Esophagus squamous epithelium (tissue), 5 donors: ENCODE results near the gene GTPBP4. TPM values are rescaled to one million over a fixed set of nuclear protein-coding genes. Genes with fewer than 3 reads are reported as not detected.
A peak's percentile ranks its signal among the peaks of the same experiment; 100 is the strongest.

Experiments used
- DNase-seq: peaks from one replicate; lab custom pipeline; 2025; lab: John Stamatoyannopoulos, UW
- H3K27ac ChIP-seq, 4 donors: fragments of 200-600 bp; sonication (generic); one replicate each; pipeline ENCODE4 v1.5.1; 2016 to 2019; ENCODE audit warnings: mild to moderate bottlenecking in 1 of 4
- H3K27me3 ChIP-seq, 4 donors: fragments of 200-600 bp; sonication (generic); 1 replicate in 3 of 4; 2 replicates in 1 of 4; pipeline versions ENCODE4 v1.5.1 to v1.6.0; 2017 to 2021; ENCODE audit warnings: antibody characterized with exemption in 1 of 4
- H3K36me3 ChIP-seq, 3 donors: fragments of 200-600 bp; sonication (generic); one replicate each; pipeline ENCODE4 v1.5.1; 2016 to 2019
- H3K4me1 ChIP-seq, 3 donors: fragments of 200-600 bp; sonication (generic); one replicate each; pipeline ENCODE4 v1.5.1; 2017 to 2019
- H3K4me3 ChIP-seq, 4 donors: fragments of 200-600 bp; sonication (generic); 1 replicate in 3 of 4; 2 replicates in 1 of 4; pipeline ENCODE4 v1.5.1; 2016 to 2019; ENCODE audit warnings: mild to moderate bottlenecking in 2 of 4, moderate library complexity in 1 of 4
- H3K9me3 ChIP-seq, 3 donors: fragments of 200-600 bp; sonication (generic); one replicate each; pipeline ENCODE4 v1.5.1; 2016 to 2019
- POLR2A ChIP-seq, 4 donors: fragments of 450-650 bp; IDR thresholded peaks; one replicate each; pipeline ENCODE4 v1.6.1; 2017; ENCODE audit warnings: antibody characterized with exemption in 4 of 4, mild to moderate bottlenecking in 4 of 4, moderate library complexity in 3 of 4
- WGBS, 2 donors: methylation state at CpG; one replicate each; pipeline ENCODE4 v1.1.5; 2018; 5-methylcytosine and 5-hydroxymethylcytosine counted together
- intact Hi-C: fragments of 100-400 bp; cut with DNase I; formaldehyde crosslinking; loops from one replicate; pipeline ENCODE4 v1.15.0; 2022
- total RNA-seq, 4 donors: library from RNA; depleted of rRNA; stranded (reverse); fragments of >200 nt; gene quantifications; one replicate each; pipeline ENCODE4 v1.1.0, GENCODE V29; 2016
- TF ChIP-seq, protein P1 (sequence below), 6 experiments: fragments of 450-650 bp in 4 of 6; fragments of 200-600 bp in 2 of 6; sonication (generic) in 2 of 6; IDR thresholded peaks; one replicate each; pipeline ENCODE4 v1.5.1; 2016 to 2019; ENCODE audit warnings: antibody characterized with exemption in 6 of 6, mild to moderate bottlenecking in 4 of 6, moderate library complexity in 4 of 6
- donor health status: DM: yes; HTN: yes; CAD: no.

GTPBP4 gene
- total RNA-seq, 4 donors from 2014 or later, result 10.2 to 35.1 (median 23.1) TPM

DNA sequence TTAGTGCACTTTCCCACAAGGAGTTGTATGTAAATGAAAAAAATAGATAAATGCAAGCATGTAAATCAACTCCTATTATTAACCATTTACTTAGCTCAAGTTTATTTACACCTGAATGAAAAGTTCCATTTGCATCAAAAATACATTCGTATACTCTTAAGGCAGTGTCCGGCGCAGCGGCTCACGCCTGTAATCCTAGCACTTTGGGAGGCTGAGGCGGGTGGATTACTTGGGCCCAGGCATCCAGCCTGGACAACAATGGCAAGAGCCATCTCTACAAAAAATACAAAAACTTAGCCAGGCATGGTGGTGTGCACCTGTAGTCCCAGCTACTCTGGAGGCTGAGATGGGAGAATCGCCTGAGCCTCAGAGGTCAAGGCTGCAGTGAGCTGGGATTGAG, 41.6 kb downstream of the GTPBP4 start:
- H3K36me3 ChIP-seq, result no peaks in the 10 kb centered on the region
- no peak overlapping the region for H3K27ac ChIP-seq
- H3K4me3 ChIP-seq, result no peak overlapping the region
- 89 to 97% methylated on average over 7 of the region's 7 CpGs for WGBS, 2 donors
- H3K9me3 ChIP-seq, result no peaks in the 10 kb centered on the region
- DNase-seq, result no peak
- no peak for TF ChIP-seq POLR2A (IDR thresholded peaks at IDR 0.05)
- TF ChIP-seq, protein P1, sequence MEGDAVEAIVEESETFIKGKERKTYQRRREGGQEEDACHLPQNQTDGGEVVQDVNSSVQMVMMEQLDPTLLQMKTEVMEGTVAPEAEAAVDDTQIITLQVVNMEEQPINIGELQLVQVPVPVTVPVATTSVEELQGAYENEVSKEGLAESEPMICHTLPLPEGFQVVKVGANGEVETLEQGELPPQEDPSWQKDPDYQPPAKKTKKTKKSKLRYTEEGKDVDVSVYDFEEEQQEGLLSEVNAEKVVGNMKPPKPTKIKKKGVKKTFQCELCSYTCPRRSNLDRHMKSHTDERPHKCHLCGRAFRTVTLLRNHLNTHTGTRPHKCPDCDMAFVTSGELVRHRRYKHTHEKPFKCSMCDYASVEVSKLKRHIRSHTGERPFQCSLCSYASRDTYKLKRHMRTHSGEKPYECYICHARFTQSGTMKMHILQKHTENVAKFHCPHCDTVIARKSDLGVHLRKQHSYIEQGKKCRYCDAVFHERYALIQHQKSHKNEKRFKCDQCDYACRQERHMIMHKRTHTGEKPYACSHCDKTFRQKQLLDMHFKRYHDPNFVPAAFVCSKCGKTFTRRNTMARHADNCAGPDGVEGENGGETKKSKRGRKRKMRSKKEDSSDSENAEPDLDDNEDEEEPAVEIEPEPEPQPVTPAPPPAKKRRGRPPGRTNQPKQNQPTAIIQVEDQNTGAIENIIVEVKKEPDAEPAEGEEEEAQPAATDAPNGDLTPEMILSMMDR (IDR thresholded peaks at IDR 0.05), result no peak
- no peaks in the 10 kb centered on the region for H3K4me1 ChIP-seq
- intact Hi-C loops, result no loop called here
- no peaks in the 10 kb centered on the region for H3K27me3 ChIP-seq

DNA sequence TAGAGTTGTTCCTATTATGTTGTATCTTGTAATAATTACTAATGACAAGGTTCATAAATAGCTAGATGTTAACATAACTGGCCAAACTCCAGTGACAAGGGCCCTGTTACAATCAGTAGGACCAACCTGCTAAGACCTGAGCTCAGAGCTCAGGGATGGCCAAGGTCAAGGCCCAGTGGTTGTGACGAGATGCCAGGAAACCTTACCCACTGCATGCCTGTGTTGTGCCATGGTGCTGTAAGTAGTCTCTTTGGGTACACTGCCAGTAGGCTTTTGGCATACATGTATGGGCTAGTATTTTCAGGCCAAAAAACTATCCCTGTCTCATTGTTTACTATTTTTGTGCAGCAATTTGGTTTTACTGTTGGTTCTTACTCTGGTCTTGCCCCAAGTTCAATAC, 45.4 kb downstream of the GTPBP4 start:
- intact Hi-C loops, result no loop called here
- Histone ChIP-seq H3K4me1 (peaks cover 0 to 8% (median 0%) of the 10 kb centered on the region in 3 donors), H3K4me3 (no peak overlapping the region), H3K27ac (no peak overlapping the region), H3K36me3 (peaks cover 0 to 13% (median 0%) of the 10 kb centered on the region in 3 donors), H3K9me3 (no peaks in the 10 kb centered on the region), H3K27me3 (no peaks in the 10 kb centered on the region)
- no peak for DNase-seq
- TF ChIP-seq POLR2A (IDR thresholded peaks at IDR 0.05), result no peak
- TF ChIP-seq, protein P1 (IDR thresholded peaks at IDR 0.05), result no peak
- whole genome bisulfite sequencing, 2 donors, result 25 to 75% methylated on average over 1 of the region's 1 CpG

DNA sequence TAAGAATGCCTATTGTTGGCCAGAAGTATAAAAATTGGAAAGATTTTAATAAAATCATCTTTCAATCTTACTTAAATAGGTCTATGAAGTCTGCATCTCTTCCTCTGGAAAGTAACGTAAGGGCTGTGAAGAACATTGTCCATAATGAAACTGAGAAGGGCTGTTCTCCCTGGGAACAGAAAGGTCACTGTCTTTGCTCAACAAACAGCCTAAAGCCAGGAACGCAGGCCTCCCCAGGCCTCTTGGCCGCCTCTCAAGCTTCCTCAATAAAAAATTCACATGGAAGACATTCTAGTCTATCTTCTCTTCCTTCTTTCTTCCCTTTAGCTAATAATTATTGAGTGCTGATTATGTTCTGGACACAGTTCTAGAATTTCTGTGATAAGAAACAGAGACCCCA, 46.5 kb downstream of the GTPBP4 start:
- 88 to 90% methylated on average over 3 of the region's 3 CpGs for WGBS, 2 donors
- Histone ChIP-seq H3K27me3 (no peaks in the 10 kb centered on the region), H3K4me3 (no peak overlapping the region), H3K27ac (no peak overlapping the region), H3K4me1 (peaks cover 0 to 8% (median 0%) of the 10 kb centered on the region in 3 donors), H3K9me3 (no peaks in the 10 kb centered on the region), H3K36me3 (peaks cover 0 to 24% (median 0%) of the 10 kb centered on the region in 3 donors)
- TF ChIP-seq, protein P1 (IDR thresholded peaks at IDR 0.05), result no peak
- no peak for TF ChIP-seq POLR2A (IDR thresholded peaks at IDR 0.05)
- intact Hi-C loops, result no loop called here
- DNase-seq, result no peak

DNA sequence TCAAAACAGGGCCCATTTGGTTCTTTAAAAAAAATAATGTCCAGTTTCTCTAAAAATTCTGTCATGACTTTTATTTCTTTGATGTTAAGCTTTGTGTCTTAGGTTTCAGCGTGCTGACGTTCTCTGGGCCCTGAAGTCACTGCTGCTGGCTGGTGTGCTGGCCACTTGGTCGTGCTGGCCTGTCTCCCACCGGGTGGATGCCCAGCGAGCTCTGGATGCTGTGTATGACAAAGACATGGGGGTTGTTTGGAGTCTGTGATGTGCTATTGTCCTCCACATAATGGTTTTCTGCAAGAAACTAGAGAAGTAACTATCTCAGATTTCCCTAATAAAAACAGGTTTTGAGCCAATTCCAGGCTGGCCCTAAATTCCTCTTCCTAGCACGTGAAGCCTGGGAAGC, 47.0 kb downstream of the GTPBP4 start:
- Histone ChIP-seq H3K9me3 (no peaks in the 10 kb centered on the region), H3K27me3 (no peaks in the 10 kb centered on the region), H3K4me3 (no peak overlapping the region), H3K36me3 (peaks cover 0 to 29% (median 0%) of the 10 kb centered on the region in 3 donors), H3K4me1 (peaks cover 0 to 8% (median 0%) of the 10 kb centered on the region in 3 donors), H3K27ac (no peak overlapping the region)
- TF ChIP-seq POLR2A (IDR thresholded peaks at IDR 0.05), result no peak
- TF ChIP-seq, protein P1 (IDR thresholded peaks at IDR 0.05), result no peak
- WGBS, 2 donors, result 88 to 93% methylated on average over 4 to 6 of the region's 6 CpGs
- intact Hi-C loops, result no loop called here
- no peak for DNase-seq

DNA sequence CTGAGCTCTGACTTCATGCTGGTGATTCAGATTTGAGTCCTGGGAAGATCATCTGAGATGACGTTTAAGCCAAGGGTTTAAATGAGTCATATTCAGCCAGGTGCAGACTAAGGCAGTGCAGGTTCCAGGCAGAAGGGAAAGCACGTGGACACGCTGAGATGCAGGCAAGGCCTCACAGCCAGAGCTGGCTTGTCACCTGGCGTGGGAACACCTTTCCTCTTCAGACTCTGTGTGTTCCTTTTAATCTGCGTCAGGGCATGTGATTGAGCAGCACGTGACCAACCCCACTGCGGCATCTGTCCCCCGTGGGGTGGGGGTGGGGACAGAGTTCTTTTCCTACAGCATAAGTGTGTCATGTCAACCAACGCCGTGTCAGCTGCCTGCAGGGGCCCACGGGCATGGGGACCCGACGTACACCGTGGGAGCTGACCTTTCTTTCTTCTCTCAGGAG, 48.1 kb downstream of the GTPBP4 start:
- TF ChIP-seq, protein P1 (IDR thresholded peaks at IDR 0.05), result no peak
- TF ChIP-seq POLR2A (IDR thresholded peaks at IDR 0.05), result no peak
- intact Hi-C loops, result no loop called here
- Histone ChIP-seq H3K27me3 (no peaks in the 10 kb centered on the region), H3K36me3 (peaks cover 0 to 40% (median 0%) of the 10 kb centered on the region in 3 donors), H3K4me1 (peaks cover 0 to 8% (median 0%) of the 10 kb centered on the region in 3 donors), H3K9me3 (no peaks in the 10 kb centered on the region), H3K4me3 (no peak overlapping the region), H3K27ac (peak overlapping the region in 3 of 4 donors; percentile 28 to 47 (median 42))
- 34 to 52% methylated on average over 5 to 13 of the region's 14 CpGs for WGBS, 2 donors
- no peak for DNase-seq
